RWPE1 (cell line): ENCODE results near the gene RFX2.
A peak's percentile ranks its signal among the peaks of the same experiment; 100 is the strongest.

Experiments used
- CTCF ChIA-PET: fragments of 350-600 bp; sonication (Branson Sonifier 250); formaldehyde crosslinking; extraction: SDS; loops from one replicate; lab custom pipeline; 2021; lab: Yijun Ruan, JAX
- POLR2A ChIA-PET: fragments of 400-600 bp; formaldehyde crosslinking; extraction: SDS; loops from one replicate; lab custom pipeline; 2020; ENCODE audit warnings: antibody characterized with exemption; ENCODE audit not compliant: low non-redundant PET; lab: Yijun Ruan, JAX
- DNase-seq: peaks from one replicate; pipeline ENCODE4 v3.0.0; 2012; ENCODE audit warnings: low spot score
- H3K27ac ChIP-seq: fragments of 450-650 bp; 2 replicates; pipeline ENCODE4 v1.5.1; 2017
- CTCF ChIP-seq: fragments of 450-650 bp; conservative IDR thresholded peaks from 2 replicates; pipeline ENCODE4 v1.5.1; 2017; ENCODE audit warnings: low read depth, mild to moderate bottlenecking

Gene RFX2

GRCh38 chr19:6041991-6042481 lies 68.3 kb downstream of the RFX2 start:
- POLR2A ChIA-PET = interaction anchor here (0.6 kb wide), 1 partner anchor 1027 kb away, joined by 4 read pairs; the partner anchor contains the start of gene ZNF557
- CTCF ChIA-PET = no interaction called here
- H3K27ac ChIP-seq = 0 out of 2 replicates have a peak overlapping the region, but pooled peaks have one; percentile 11

GRCh38 chr19:6041071-6041470 lies 69.2 kb downstream of the RFX2 start:
- no peak overlapping the region for H3K27ac ChIP-seq
- POLR2A ChIA-PET = interaction anchor here (0.8 kb wide), 1 partner anchor 67 kb away, joined by 3 read pairs; no protein-coding TSS in a partner anchor
- DNase-seq = no peak
- CTCF ChIA-PET = no interaction called here
- no peak for TF ChIP-seq CTCF

More at GRCh38 chr19:6041991-6042481, 68.3 kb downstream of the RFX2 start:
- no peak for DNase-seq
- TF ChIP-seq CTCF = no peak

- POLR2A ChIA-PET = no interaction called here
- TF ChIP-seq CTCF = no peak
- DNase-seq = no peak
- CTCF ChIA-PET = interaction anchor here (0.9 kb wide), 1 partner anchor 8 kb away, joined by 3 read pairs; no protein-coding TSS in a partner anchor
- H3K27ac ChIP-seq = no peak overlapping the region
Observed at GRCh38 chr19:6039566-6040225, 70.6 kb downstream of the RFX2 start.

GRCh38 chr19:6038634-6039405 lies 71.5 kb downstream of the RFX2 start:
- TF ChIP-seq CTCF = no peak
- DNase-seq = no peak
- ChIA-PET POLR2A (no interaction called here), CTCF (interaction anchor here (0.9 kb wide), 1 partner anchor 9 kb away, joined by 3 read pairs; no protein-coding TSS in a partner anchor)
- H3K27ac ChIP-seq = no peak overlapping the region

- TF ChIP-seq CTCF = no peak
- no peak for DNase-seq
- ChIA-PET CTCF (no interaction called here), POLR2A (no interaction called here)
- H3K27ac ChIP-seq = no peak overlapping the region
Observed at GRCh38 chr19:6035026-6035425, 75.3 kb downstream of the RFX2 start.

- ChIA-PET POLR2A (no interaction called here), CTCF (interaction anchor here (0.6 to 0.7 kb wide), 2 partner anchors 24 to 27 kb away, joined by 3 to 4 read pairs; no protein-coding TSS in a partner anchor)
- no peak for DNase-seq
- TF ChIP-seq CTCF = no peak
- H3K27ac ChIP-seq = no peak overlapping the region
Observed at GRCh38 chr19:6034512-6034911, 75.8 kb downstream of the RFX2 start.
